Measurements from ENCODE around the gene SIN3A.
"Not testable (repeated sequence)": the region's sequence is repeated elsewhere in the genome, so short reads cannot be mapped to it uniquely, and the experiment has no call there.

SIN3A gene

GRCh38 chr15:75353604-75354003 lies 97.9 kb downstream of the SIN3A start:
- DNase-seq: no peak

DNA sequence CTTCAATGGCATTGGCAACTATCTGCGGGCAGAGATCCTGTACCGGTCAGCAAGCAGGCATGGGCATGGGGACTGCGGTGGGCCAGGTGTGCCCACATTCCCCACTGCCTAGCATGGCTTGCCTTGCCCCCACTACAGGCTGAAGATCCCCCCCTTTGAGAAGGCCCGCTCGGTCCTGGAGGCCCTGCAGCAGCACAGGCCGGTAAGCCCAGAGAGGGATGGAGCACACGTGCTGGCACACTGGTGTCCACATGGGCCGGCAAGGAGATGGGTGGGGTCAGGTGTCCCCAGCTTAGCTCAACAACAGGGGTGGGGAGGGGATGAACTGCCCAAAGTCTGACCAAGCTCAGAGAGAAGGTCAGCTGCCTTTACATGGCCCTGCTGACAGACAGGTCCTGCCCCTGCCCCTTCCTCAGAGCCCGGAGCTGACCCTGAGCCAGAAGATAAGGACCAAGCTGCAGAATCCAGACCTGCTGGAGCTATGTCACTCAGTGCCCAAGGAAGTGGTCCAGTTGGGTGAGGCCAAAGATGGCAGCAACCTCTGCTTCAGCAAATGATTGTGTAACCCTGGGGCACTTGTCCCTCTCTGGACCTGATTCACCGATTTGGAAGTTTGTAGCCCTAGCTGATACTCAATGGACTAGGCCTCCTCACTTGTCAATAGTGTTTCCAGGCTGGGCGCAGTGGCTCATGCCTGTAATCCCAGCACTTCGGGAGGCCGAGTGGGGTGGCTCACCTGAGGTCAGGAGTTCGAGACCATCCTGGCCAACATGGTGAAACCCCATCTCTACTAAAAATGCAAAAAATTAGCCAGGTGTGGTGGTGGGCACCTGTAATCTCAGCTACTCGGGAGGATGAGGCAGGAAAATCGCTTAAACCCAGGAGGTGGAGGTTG lies 99.1 kb downstream of the SIN3A start:
- DNase-seq: no peak

DNA sequence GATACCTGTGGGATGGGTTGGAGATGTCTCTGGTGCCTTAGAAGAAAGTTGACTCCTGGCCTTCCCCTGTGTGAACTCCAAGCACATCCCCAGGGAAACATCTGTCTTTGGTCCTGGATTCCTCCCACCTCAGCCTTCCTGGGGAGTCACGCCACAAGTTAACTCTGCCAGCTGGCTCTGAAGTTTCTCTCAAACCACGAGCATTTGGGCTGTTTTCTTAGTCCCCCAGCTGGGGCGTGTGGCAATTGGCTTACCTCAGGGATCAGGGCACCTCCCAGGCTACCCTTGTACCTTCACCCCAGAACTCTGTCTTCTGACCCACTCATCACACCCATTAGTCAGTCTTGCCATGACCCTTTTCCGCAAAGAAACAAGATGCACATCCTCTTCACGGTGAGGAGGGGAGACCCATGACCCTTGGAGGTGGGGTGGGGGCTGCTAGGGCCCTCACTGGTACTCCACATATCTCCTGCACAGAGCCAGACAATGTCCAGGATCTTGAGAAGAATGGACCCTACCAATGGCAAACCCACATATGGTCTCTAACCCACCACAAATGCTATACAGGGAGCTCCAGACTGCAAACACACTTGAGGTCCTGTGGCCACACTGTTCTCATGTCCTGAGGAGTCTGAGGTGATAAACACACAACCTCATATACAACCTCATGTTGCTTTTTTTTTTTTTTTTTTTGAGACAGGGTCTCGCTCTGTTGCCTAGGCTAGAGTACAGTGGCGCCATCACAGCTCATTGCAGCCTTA lies 100.7 kb downstream of the SIN3A start:
- DNase-seq: no peak

DNA sequence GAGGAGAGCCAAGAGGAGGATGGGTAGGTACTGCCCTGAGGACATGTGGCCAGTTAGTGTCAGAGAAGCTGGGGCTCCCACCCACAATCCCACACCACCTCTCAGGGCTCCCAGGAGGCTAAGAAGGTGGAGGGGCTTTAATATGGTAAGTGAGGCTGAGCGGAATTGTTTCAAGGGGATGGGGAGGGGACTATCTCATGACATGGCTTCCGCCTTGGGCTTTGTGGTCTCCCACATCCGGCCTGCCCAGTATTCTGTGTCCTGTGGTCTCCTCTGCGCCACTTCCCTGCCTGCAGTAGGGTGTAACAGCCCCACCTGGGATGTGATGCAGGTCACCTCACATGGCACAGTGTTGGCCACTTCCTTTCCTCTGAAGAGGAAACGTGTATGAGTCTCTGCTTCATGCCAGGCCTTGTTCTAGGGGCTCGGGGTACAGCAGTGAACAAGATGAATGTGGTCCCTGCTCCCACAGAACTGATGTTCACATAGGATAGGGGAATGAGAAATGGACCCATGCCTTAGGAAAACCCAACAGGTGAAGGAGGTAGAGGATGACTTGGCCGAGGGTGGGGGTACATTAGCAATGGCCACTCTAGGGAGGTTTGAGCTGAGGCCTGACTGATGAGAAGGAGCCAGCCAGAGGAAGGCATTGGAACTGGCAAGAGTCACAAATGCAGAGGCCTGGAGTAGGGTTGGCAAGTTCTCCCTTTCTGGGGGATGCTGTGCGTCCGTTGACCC lies 101.5 kb downstream of the SIN3A start:
- DNase-seq: peak; percentile 71

DNA sequence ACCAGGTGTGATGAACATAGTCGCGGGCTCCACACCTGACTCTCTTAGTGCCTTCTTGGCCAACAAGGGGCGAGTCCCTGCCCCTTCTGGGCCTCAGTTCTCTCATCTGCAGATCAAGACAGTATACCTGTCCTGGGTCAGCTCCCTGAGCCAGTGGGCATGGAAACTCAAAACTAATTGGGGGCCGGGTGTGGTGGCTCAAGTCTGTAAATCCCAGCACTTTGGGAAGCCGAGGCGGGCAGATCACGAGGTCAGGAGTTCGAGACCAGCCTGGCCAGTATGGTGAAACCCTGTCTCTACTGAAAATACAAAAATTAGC lies 102.2 kb downstream of the SIN3A start:
- not testable (repeated sequence) for DNase-seq

DNA sequence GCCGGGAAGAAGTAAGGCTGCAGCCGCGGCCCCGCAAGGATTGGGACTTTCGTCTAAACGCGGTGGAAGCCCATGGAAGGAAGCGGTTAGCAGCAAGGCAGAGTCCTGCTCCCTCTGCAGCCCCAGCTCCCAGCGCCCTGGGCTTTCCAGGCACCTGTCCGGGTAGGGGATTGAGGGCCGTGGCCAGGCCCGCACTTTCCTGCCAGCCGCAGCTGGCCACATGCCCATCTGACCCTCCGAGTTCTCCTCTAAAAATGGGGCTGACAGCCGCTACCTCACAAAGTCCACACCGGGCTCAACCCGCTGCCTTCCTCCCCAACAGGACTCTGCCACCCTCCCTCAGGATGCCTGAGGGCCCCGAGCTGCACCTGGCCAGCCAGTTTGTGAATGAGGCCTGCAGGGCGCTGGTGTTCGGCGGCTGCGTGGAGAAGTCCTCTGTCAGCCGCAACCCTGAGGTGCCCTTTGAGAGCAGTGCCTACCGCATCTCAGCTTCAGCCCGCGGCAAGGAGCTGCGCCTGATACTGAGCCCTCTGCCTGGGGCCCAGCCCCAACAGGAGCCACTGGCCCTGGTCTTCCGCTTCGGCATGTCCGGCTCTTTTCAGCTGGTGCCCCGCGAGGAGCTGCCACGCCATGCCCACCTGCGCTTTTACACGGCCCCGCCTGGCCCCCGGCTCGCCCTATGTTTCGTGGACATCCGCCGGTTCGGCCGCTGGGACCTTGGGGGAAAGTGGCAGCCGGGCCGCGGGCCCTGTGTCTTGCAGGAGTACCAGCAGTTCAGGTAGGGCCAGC lies 102.7 kb downstream of the SIN3A start:
- DNase-seq: no peak

DNA sequence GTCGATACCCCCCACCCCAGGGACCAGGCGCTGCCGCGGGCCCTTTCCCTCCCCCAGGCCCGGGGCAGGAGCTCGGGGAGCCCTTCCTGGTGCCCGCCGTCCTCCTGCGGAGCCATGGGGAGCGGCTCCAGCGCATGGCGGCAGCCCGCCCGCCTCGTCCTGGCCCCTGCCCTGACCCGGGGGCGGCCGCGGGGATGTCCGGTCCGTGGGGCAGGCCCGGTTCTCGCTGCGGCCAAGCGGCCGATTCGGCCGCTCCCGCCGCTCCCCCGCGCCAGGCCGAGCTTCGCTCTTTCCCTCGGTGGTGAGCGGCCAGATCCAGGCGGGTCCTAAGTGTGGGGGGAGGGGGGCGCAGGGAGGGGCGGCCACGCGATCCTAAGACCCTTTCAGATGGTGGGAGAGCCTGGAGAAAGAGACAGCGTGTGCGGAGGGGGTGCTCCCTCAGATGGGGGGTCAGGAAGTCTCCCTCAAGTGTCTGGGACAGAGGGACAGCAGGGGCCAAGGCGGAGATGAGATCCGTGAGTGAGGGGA lies 103.4 kb downstream of the SIN3A start:
- no peak for DNase-seq

DNA sequence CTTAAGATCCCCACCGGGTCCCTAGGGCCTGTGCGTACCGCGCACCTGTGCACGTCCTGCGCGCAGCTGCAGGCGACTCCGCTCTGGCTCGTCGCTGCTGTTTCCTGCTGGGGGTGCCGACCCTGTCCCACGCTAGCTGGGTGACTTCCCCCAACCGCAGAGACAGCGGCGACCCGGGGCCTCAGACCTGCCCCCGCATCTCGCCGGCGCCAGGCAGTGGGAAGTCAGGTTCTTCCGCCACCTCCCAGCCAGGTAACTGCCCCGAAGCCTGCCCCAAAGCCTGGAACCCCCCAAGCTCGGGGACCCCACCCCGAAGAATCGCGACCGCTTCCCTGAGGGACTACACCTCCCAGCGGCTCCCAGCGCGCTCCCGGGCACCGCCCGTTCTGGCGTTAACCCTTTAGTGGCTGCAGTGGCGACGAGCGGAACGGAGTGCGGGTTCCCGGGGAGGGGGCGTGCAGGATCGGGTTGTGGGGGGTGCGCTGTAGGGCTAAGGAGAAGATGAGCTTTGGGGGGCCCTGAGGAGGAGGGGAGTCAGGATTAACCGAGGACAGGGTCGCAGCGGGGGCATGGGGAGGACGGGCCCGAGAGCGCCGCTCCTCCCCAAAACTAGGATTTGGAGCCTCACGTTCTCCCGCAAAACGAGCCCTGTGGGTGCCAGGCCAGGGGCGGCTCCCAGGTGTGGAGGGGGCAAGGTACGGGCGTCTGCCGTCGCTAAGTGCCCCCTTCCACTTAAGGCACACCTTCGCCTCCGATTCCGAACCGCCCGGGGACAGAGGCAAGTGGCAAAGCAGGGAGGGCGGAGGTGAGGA lies 104.1 kb downstream of the SIN3A start:
- DNase-seq: peak; percentile 36

- no peak for DNase-seq
Measured at GRCh38 chr15:75346796-75347221, 104.7 kb downstream of the SIN3A start, which contains the start of gene NEIL1. Gene NEIL1, plus strand, starts transcription at chr15:75347039. Its CDS starts 1,867 bp downstream, at chr15:75348906.

- not testable (repeated sequence) for DNase-seq
Measured at GRCh38 chr15:75343953-75344352, 107.5 kb downstream of the SIN3A start.

DNA sequence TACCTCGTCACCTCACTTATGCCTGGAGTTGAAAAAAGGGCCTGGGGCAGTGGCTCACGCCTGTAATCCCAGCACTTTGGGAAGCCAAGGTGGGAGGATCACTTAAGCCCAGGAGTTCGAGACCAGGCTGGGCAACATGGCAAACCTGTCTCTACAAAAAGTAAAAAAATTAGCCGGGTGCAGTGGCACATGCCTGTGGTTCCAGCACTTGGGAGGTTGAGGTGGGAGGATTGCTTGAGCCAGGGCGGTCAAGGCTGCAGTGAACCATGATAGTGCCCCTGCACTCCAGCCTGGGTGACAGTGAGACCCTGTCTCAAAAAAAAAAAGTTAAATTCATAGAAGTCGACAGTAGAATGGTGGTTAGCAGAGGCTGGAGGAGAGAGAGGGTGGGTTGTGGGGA lies 109.3 kb downstream of the SIN3A start:
- no peak for DNase-seq

DNA sequence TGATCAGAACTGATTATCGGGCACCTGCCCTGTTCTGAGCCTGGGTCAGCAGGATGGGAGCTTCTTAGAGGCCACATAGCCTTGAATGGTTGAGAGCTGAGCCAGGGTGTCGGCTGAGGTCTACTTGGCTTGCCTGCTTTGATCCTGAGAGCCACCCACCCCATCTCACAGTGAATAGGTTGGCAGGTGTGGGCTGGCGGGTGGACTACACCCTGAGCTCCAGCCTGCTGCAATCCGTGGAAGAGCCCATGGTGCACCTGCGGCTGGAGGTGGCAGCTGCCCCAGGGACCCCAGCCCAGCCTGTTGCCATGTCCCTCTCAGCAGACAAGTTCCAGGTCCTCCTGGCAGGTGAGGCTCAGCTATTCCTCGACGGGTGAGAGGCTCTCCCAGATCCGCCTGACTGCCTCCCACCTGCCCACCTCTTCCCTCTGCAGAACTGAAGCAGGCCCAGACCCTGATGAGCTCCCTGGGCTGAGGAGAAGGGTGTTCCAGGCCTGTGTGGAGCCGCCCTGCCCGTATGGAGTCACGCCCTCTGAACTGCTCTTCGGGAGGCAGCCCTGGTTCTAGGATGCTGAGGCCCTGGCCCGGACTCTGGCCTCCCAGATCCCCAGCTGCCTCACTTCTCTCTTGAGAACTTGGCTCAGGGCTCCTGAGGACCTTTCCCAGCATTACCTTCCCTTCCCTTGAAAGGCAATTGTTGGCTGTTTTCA lies 111.8 kb downstream of the SIN3A start:
- no peak for DNase-seq

DNA sequence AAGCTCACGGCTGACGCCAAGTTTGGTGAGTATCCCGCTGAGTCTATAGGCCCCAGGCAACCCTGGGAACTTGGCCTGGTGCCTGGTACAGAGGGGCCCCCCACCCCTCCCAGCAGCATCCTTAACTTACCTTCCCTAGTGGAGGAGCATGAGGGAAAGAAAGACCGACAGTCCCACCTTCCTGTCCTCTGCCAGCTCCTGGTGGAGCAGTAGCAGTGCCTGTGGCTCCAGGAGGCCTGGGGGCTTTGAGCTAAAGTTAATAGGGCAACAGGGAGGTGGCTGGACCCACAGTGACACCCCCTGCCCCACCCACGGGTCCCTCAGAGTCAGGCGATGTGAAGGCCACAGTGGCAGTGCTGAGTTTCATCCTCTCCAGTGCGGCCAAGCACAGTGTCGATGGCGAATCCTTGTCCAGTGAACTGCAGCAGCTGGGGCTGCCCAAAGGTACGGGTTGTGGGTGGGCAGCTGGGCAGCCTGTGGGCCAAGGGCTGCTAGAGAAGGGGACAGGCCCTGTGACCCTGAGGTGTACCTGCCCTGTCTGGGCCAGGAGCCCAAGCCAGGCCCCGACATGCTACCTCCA lies 112.7 kb downstream of the SIN3A start:
- no peak for DNase-seq

DNA sequence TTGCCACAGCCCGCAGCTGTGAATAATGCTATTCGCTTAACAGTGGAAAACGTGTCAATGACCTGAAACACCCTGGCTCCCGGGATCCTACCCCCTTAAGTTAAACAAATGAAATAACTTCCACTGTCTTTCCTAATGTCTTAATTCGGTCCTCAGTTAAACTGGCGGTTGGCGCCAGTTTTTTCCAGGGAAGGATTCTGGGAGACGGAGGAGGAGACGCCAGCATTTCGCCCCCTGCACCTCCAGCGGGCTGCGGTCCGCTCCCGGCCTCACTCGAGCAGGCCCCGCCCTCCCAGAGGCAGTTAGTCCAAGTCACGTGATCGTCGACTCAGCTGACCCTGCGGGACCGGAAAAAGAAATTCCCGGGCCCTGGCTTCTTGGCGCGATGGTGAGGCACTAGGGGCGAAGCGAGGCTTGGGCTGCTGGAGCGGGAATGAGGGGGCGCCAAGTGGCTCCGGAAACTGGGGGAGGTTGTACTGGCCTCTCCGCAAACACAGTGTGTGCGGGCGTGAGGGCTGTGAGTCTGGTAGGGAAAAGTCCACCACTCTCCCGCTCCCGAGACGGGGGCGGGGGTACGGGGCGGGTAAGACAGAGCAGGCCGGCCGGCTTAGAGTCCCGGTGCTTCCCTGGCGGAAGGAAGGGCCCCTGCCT lies 115.7 kb downstream of the SIN3A start, which contains the start of gene COMMD4:
Gene COMMD4 (plus strand): TSS at position 359 of the 651 bp plus-strand sequence. CDS start 27 bp downstream, at position 386.
- DNase-seq: peak; percentile 95

- no peak for DNase-seq
Measured at GRCh38 chr15:75335313-75335704, 116.2 kb downstream of the SIN3A start.

DNA sequence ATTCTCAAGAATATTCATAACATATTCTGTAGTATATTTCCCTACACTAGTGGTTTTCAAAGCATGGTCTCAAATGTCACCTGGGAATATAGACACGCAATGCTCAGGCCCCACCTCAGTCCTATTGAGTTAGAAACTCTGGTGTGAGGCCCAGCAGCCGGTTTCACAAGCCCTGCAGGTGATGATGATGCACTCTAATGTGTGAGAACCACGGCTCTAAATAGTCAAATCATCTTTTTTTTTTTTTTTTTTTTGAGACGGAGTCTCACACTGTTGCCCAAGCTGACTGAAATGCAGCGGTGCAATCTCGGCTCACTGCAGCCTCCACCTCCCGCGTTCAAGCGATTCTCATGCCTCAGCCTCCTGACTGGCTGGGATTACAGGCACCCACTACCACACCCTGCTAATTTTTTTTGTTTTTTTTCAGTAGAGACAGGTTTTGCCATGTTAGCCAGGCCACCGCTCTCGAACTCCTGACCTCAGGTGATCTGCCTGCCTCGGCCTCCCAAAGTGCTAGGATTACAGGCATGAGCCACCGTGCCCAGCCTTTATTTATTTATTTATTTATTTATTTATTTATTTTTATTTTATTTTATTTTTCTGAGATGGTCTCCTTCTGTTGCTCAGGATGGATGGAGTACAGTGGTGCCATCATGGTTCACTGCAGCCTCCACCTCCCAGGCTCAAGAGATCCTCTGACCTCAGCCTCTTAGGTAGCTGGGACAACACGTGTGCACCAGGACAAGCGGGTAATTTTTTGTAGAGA lies 117.7 kb downstream of the SIN3A start:
- DNase-seq: not testable (repeated sequence)

GRCh38 chr15:75332093-75332492 lies 119.4 kb downstream of the SIN3A start:
- not testable (repeated sequence) for DNase-seq

GRCh38 chr15:75329571-75329970 lies 121.9 kb downstream of the SIN3A start:
- no peak for DNase-seq
